GM18858 (cell line): Measurements from ENCODE around the gene SCFD2.

ENCODE experiments used
- ATAC-seq: cut with Tn5 transposase; IDR thresholded peaks from one replicate; pipeline ENCODE4 v1.9.1; 2021; ENCODE audit not compliant: unreplicated experiment

The SCFD2 gene

DNA sequence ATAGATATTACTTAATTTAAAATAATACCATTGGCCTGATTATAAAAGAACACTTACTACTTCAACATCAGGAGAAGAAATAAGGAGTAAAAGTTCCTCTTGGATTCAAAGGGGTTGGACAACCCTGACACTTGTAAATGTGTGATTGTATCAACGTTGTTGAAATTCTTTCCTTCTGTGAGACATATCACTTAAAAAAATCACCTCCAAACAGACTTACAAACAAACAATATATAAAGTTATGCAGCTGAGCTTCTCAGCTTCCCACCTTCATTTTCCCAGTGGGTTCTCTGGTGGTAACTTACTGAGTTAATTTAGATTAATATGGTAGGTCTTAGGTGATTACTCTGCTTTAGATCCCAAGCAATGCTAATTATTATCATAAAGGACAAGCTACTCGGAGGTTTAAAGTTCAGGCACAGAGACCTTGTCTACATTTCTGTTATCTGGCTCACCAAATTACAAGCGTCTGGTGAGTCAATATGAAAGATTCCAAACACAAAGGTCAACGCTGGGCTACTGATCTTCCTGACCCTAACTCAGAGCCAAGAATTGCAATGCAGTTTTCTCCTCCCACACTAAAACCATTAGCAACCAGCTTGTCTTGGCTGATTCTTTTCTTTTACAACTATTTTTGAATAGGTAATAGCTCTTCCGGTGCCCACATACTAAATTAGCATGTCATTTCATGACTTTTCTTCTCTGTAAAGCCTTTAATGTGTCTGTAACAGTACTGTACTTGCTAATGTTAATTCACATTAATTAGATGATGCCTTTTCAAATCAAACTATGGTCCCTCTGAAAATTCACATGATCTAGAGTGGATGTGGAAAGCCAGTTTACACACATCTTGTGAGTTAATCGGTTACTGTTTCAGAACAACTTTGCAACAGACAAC lies 346.1 kb downstream of the SCFD2 start:
- ATAC-seq, result no peak

DNA sequence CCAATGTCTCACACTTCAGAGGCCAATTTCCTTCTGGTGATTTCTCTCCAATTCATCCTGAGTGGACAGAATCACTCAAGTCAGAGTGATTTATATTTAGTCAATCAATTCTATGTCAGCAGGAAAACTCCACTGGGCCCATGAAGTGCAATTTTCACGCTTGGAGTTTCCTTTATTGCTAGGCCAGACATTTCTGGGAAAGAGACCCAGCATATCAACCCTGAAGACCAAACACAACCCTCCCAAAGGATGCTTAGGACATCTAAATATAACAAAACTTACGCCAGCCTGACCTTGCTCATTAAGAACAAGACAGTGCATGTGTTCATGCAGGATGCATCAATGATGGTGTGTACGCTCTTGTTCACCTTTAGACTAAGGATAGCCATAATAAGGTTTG lies 347.4 kb downstream of the SCFD2 start:
- ATAC-seq, result no peak

DNA sequence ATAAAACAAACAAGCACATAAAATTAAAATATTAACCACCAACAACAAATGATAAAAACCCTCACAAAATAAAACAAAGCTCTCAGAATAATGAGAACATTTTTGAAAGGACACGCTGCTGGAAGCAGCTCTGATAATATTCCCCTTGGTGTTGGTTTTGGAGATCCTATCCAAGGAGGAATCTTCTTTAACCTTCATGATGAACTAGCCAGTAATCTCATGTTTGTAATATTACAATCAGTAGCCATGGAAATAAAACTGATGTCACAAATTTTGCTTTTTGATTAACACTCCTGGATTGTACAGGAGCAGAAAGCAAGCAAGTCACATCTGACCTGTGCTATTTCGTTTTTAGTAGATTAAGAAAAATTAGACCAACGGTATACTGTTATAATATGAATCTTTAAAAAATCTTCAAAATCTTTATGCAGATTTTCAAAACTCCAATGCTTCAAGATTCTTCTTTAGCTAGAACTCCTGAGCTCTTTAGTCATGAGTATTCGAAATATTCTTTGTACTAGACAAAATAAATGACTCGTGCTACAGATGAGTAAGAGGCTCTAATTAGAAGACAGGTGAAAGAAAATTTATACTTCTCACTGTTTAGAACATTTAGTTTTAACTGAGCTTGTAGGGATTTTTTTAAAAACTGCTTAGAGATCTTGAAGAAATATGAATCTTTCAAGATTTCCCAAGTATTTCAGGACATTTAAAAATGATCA lies 349.6 kb downstream of the SCFD2 start:
- ATAC-seq, result no peak

DNA sequence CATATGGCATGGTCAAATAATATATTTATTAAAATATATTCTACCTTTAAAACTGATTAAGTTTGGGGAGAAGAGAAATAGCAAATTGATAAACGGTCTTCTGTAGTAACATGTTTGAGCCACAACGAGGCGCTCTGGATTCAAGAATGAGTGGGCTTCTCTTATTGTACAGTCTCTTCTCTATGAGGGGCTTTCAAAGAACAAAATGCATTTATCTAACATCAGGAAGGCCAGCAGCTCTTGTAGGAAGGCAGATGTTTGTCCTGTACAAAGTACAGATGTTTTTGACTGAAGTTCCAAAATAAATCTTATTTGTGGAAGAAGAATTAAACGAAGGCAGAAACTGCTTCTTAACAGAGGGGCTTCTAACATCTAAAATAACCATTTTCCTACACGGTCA lies 350.2 kb downstream of the SCFD2 start:
- no peak for ATAC-seq

DNA sequence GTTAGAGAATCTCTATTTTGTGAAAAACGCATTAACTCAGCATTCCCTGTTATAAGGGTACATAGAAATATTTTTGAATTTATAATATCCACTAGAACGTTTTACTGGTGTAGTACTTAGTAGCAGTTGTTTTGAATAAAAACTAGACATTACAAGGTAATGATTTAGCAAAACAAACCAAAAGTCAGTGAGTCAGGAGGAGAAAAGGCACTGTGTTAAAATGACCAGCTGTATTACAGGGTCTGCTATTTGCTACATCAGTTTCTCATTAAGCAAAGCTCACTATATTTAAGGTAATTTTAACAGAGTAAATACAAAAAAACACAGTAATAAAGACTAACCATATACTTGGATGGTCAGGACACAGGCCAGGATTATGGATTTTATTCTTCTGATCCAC lies 351.0 kb downstream of the SCFD2 start:
- no peak for ATAC-seq

DNA sequence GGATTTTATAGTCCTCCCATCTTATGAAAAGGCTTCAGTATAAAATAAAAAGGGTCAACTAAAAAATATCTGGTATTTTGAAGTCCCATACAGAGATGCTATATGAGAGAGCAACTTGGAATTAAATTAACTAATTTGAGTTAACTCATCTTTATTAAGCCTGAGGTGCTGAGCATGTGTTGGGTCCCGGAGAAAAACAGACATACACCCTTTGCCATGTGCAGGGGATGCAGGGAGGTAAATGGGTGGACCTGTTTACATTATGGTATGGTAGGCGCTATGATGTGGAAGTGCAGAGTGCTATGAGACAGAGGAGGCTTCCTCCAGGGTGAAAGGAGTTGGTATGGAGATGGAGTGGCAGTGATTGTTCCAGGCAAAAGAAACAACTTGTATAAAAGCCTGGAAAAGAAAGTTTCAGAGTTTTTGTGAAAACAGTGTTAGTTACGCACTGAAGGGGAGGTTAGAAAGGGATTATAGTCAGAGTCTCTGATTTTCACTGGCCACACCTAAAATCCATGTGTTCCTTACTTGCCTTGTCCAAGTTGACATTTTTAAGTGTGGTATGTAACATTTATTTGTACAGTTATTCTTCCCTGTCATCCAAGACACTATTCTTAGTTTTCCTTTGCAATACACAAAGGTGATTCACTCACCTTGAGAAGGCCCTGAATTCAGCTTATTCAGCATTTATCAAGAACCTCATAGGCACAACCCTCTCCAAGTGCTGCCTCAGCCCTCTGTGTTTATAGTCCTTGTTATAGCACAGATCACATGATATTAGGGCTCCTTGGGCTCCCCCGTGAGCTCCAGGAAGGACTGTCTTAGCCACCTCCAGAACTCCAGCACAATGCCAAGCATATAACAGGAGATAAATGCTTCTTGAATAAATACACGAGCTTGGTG lies 351.7 kb downstream of the SCFD2 start:
- ATAC-seq, result no peak

DNA sequence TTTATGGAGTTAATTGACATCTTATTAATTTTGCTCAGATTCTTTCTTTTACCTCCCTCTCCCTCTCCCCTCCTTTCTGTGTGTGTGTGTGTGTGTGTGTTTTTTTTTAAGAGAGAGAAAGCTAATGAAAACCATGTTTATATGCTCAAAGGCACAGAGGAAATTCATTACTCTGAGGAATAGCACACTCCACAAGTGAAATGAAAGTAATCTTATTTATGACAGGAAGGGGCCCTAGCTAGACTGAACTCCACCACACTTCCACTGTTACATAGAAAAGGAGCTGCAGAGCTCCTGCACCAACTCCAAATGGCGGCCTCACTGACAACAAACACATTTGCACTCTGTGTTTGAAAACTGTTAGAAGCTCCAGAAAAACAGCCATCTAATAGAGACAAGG lies 353.1 kb downstream of the SCFD2 start:
- peak; percentile 83 for ATAC-seq

DNA sequence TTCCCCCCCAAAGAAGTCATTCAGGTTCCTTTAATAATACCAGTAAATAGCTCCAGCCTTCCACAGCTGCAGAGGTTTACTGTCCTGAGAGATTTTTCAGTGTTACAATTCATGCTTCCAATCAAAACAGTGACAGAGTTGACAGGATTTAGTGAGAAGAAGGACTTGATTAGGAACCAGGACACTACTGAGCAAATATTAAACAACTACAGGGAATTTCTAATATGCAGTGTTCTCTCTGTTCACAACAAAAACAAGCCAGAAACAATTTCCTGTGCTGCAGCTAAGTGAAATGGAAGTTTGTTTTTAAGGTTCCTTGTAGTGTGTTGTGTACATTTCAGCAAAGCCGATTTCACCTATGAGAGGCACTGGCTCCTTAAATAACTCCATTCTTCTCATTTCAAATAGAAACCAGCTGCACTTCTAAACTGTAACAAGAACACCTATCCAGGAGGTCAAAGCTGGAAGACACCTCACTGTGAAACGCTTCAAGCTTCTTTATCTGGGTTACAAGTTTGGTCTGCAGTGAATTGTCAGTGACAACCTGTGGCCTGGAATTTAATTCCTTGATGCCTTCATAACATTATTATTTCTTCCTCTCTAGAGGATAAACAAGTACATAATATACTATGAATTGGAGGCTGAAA lies 354.5 kb downstream of the SCFD2 start:
- no peak for ATAC-seq

DNA sequence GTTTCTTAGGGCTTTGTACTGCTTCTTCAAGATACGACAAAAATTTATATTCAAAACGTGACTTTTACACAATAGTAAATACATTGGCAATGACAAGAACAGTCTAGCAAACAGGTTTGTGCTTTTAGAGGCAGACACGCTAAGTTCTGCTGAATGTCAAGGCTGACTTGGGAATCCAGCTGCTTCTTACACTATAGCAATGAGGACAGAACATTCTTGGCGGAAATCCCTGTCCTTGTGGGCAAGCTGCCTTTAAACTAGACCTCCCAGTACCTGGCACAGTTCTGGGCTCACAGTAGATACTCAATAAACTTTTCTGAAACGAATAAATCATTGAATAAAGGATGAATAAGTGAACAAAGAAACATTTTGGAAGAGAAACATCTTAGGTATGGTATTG lies 355.5 kb downstream of the SCFD2 start:
- ATAC-seq, result no peak

DNA sequence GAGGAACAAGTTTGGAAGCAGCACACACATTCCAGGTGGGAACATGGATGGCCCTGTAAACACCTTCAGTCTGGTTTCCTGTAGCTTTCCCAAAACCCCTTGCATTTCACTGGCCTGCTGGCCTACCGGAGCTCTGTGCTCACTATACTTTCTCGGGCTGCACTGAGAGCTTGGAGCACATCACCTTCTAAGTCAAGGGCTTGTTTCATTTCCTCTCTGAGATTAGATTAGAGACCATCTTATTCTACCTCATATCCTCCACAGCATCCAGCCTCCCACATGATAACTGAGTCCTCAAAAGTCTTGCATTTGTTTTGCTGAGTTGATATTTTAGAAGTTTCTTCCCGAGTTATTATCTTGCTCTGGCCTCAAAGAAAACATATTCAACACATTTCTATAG lies 356.0 kb downstream of the SCFD2 start:
- no peak for ATAC-seq

DNA sequence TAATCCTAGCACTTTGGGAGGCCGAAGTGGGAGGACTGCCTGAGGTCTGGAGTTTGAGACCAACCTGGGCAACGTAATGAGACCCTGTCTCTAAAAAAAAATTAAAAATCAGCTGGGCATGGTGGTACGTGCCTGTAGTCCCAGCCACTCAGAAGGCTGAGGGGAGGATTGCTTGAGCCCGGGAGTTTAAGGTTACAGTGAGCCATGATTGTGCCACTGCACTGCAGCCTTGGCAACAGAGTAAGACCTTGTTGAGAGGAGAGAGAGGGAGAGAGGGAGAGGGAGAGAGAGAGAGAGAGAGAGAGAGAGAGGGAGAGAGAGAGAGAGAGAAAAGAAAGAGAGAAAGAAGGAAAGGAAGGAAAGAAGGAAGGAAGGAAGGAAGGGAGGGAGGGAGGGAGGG lies 358.8 kb downstream of the SCFD2 start:
- no peak for ATAC-seq

DNA sequence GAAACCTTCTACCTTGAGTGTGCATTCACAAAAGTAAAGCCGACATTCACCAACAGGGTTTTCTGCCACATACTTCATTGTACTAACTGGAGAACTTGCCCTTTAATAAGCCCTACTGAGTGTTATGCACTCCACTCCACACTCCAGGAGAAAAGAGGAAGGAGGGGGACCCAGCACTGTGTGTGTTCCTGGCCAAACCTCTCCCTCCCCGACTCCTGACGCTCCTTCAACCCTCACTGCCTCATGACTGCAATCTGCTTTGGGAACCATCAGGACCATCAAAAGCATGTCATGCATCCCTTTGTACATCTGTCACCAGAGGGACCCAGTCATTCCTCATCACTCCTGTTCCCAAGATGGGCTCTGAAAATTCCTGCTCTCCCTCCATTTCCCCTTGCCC lies 360.1 kb downstream of the SCFD2 start:
- no peak for ATAC-seq

DNA sequence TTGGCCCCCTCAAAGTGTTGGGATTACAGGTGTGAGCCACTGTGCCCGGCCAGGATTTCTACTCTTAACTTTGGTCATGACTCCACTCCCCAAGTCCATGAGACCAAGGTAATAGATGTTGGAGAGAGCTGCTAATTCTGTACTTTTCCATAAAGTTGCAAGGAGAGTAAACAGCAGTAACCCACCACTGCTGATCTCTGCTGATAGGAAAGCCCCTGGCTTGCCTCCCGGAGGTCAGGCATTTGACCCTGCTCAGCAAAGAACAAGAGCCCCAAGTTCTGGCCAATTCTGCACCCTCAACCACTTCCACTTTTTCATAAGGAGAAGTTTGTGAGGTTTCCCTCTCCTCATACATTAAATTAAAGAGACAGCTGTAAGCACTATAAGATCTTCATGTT lies 360.7 kb downstream of the SCFD2 start:
- no peak for ATAC-seq

DNA sequence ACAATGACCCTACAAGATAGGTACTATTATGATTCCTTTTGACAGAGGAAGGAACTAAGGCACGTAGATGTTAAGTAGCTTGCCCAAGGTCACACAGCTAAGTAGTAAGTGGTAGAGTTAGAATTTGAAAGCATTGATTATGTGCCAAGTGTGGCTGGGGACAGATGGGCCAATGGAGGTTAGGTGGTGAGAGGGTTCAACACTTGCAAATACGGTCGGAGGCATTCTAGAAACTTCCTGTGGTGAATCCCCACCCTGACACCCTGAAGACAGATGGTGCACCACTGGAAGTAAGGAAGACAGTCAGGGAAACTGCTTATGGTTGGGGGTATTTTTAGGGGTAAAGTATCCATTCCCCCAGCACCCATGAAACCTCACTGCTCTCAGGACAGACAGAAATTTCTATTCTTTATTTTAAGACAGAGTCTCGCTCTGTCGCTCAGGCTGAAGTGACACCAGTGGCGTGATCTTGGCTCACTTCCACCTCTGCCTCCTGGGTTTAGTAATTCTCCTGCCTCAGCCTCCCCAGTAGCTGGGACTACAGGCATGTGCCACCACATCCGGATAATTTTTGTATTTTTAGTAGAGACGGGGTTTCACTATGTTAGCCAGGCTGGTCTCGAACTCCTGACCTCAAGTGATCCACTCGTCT lies 361.2 kb downstream of the SCFD2 start:
- no peak for ATAC-seq

DNA sequence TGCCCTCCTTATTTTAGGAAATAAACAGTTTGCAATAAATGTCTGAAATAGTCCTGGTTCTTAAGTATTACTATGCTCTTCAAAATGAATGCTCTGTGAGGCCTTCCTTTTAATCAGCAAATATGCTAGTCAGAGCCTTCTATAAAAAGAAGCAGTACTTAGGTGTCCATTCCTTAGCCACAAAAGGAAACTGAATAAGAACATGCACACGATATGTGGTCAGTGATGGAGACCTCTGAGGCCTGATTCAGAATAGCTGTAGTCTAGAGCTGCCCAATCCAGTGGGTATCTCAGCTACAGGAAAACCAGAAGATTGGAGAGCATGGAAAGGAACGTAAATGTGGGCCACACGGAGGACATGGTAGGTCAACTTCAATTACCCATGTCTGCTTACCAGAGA lies 361.9 kb downstream of the SCFD2 start:
- no peak for ATAC-seq

DNA sequence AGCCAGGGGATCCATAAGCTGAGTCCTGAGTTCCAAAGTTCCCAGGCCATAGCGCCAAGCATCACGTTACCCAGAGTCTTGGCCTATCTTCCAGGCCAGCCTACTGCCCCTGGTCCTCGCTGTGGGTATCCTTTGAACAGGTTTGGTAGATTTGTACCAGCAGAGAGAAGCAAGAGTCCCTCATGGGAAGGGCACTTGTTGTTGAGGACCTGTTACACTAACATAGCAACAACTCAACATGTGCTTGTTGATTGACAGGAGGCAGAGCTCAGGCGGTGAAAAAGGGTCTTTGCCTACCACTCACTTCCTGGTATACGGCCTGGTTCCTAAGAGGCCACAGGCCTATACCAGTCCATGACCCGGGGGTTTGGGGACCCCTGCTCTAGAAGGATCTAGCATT lies 365.3 kb downstream of the SCFD2 start:
- ATAC-seq, result no peak

DNA sequence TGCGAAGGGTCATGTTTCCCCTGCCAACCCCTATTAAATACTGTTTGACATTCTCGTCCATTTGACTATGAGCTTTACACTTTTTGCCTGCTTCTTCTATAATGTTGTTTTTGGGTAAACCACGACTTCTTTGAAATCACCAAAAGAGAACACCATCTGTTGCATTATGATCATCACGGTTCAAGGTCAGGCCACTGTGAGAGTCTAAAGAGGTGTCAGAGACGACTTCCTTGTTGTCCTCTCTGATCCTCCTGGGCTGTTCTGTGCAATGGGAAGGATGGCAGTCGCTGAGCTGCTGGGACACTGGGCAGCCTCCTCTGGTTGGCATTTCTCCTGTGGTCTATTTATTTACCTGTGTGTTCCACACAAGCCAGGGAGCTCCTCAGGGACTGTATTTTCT lies 366.2 kb downstream of the SCFD2 start:
- no peak for ATAC-seq

DNA sequence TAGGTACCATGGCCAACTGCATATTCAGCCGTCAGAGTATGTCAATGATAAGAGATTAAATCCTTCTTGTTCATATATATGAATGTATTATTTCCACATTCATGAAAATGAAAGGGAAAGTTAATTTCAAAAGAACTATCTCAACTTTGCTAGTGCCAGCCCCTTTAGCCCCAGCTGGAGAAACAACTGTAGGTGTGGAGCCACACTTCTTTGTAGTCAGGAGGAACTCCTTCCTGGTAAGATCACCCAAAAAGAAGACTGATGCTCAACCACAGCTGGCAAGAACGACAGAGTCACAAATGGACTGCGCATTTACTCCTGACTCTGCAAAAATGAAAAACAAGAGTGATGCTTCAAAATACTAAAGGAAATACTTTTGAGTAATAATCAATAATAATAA lies 367.4 kb downstream of the SCFD2 start:
- no peak for ATAC-seq

DNA sequence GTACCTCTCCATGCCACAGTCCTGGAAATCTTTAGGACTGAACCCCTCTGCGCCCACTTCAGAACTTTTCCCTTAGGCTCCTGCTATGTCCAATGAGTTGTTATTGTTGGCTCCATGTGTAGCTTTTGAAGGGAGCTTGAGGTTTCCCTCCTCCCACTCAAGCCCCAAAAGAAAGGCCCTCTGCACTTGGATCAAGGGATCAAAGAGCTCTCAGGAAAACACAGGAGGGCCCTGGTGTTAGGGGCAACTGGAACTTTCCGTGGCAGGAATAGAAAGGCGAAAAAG lies 368.8 kb downstream of the SCFD2 start:
- ATAC-seq, result no peak

DNA sequence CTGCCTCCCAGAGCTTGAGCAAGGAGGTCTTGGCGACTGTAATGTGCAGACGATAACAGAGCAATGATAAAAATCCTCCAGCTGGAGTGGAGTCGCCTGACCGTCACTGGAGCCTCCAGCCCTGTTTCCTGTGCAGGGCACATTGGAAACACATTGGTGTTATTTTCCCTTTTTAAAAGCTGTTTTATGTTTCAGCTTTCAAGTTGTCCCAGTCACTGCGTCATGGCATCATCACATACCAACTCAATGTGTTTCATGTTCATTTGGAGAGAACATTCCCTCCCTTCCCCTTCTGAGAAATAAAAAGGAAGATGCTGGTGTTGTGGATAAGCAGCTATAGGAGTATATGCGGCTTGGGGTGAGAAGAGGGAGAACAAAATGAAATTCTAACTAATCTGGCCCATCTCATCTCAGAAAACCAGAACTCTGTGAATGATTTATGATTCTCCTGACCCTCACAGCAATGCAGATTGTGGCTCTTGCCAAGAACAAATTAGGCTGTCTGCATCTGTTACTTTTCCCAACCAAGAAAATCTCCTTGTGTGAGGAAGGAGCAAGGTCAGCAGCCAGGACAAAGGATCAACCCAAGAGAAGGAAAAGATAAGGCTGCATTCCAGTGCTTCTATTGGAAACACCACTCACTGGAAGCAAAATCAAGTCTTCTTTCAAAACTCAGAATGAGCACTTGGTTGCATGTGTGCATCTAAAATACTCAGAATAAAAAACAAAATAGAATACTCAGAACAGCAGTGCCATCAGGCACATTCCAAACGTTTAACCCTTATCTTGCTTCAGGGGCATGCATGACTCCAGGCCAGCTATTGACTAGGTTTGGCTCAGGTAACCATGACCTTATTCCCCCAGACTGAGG lies 369.4 kb downstream of the SCFD2 start:
- no peak for ATAC-seq
